ENCODE data around the gene MTAP. TPM values are rescaled to one million over a fixed set of nuclear protein-coding genes. Genes with fewer than 3 reads are reported as not detected.

MTAP gene
- polyA plus RNA-seq (2011; rRNA removed): 14.2 and 18.2 TPM in 2 replicates
- polyA minus RNA-seq (2011; rRNA and poly(A)+ RNA removed): 12.0 and 16.2 TPM in 2 replicates

DNA sequence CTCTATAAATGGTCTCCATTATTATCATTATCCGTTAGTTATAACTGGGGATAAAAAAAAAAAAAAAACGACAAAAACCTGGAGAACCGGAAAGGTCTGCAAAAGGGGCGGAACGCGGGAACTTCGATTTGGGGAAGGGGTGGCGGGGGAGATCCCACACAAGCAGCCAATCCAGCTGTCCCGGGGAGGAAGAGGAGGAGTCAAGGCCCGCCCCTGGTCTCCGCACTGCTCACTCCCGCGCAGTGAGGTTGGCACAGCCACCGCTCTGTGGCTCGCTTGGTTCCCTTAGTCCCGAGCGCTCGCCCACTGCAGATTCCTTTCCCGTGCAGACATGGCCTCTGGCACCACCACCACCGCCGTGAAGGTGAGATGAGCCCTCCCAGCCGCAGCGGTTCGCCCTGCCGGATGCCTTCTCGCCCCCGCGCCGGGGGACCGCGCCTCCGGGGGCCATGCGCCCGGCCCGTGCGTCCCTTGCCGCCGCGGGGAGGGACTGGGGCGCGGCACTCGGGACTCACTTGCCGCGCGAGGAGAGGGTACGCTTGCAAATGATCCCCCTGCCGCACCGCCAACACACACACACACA, at the start of gene MTAP:
TSS of gene MTAP (plus strand) at position 219 of the 583 bp plus-strand sequence. CDS start at position 332, 113 bp downstream.
- ChIA-PET POLR2A (interaction anchor here (0.6 to 0.9 kb wide), 4 partner anchors 266 to 425 kb away, joined by 4 to 12 read pairs (median 6); no protein-coding TSS in a partner anchor), CTCF (interaction anchor here (0.6 to 4.3 kb wide), 7 partner anchors 10 to 567 kb away, joined by 3 to 31 read pairs (median 5); partner anchors contain the start of gene CDKN2B)
- Histone ChIP-seq H3K4me3 (ENCODE audit: low read depth, low read length) (peak within 1 kb of the TSS; percentile 77), H3K36me3 (ENCODE audit: control insufficient read depth, insufficient read depth, low read length) (no peaks in the 10 kb centered on the region; the same call in 1 of the 2 replicates), H3K27me3 (ENCODE audit: control insufficient read depth, insufficient read depth, low read length) (no peaks in the 10 kb centered on the region)
- TF ChIP-seq, protein P1, sequence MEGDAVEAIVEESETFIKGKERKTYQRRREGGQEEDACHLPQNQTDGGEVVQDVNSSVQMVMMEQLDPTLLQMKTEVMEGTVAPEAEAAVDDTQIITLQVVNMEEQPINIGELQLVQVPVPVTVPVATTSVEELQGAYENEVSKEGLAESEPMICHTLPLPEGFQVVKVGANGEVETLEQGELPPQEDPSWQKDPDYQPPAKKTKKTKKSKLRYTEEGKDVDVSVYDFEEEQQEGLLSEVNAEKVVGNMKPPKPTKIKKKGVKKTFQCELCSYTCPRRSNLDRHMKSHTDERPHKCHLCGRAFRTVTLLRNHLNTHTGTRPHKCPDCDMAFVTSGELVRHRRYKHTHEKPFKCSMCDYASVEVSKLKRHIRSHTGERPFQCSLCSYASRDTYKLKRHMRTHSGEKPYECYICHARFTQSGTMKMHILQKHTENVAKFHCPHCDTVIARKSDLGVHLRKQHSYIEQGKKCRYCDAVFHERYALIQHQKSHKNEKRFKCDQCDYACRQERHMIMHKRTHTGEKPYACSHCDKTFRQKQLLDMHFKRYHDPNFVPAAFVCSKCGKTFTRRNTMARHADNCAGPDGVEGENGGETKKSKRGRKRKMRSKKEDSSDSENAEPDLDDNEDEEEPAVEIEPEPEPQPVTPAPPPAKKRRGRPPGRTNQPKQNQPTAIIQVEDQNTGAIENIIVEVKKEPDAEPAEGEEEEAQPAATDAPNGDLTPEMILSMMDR (IDR thresholded peaks at IDR 0.05; ENCODE audit: insufficient read depth, low read depth, low read length): no peak
- DNase-seq (ENCODE audit: low read depth): peak; percentile 70

DNA sequence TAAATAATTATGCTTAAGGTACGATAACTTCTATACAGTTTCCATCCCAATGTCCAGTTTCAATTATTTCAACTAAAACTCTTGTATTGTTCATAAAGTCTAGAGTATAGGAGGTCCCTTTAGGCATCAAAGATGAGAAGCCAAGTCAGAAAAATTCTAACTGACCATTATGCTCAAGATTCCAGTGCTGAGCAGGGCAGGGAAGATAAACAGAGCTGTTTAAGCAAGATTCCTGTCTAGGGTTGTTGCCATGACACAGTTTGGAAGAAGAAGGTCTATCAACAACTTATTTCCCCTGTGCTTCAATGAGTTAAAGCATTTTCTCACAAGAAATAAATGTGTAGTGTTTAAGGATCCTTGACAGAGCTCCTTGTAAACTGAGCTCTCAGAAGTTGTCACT, 48.9 kb upstream of the MTAP start:
- TF ChIP-seq, protein P1 (IDR thresholded peaks at IDR 0.05; ENCODE audit: insufficient read depth, low read depth, low read length): no peak
- no peak for DNase-seq (ENCODE audit: low read depth)
- POLR2A ChIA-PET: no interaction called here
- H3K27me3 ChIP-seq (ENCODE audit: control insufficient read depth, insufficient read depth, low read length): no peaks in the 10 kb centered on the region
- CTCF ChIA-PET: no interaction called here
- no peaks in the 10 kb centered on the region for H3K36me3 ChIP-seq (ENCODE audit: control insufficient read depth, insufficient read depth, low read length)
- no peak overlapping the region for H3K4me3 ChIP-seq (ENCODE audit: low read depth, low read length)

DNA sequence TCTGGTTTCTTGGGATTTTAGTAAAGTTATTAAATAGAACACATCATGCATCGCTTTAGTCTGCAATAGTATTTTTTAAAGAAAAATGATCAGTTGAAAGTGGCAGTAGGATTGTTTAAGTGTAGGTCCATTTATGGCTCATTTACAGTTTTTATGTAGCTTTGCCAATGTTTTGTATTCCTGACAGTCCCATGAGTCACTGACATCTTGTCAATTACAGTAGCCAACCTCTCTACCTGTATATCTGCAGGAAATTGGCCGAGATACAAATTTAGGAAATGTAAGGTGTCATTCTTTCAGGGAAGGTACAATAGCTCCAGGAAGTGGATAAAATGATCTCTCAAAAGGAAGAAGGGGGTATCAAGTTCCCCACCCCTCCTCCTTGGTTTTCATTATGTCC, 47.7 kb upstream of the MTAP start:
- CTCF ChIA-PET: no interaction called here
- POLR2A ChIA-PET: no interaction called here
- DNase-seq (ENCODE audit: low read depth): no peak
- H3K36me3 ChIP-seq (ENCODE audit: control insufficient read depth, insufficient read depth, low read length): no peaks in the 10 kb centered on the region
- no peak overlapping the region for H3K4me3 ChIP-seq (ENCODE audit: low read depth, low read length)
- TF ChIP-seq, protein P1 (IDR thresholded peaks at IDR 0.05; ENCODE audit: insufficient read depth, low read depth, low read length): no peak
- no peaks in the 10 kb centered on the region for H3K27me3 ChIP-seq (ENCODE audit: control insufficient read depth, insufficient read depth, low read length)

DNA sequence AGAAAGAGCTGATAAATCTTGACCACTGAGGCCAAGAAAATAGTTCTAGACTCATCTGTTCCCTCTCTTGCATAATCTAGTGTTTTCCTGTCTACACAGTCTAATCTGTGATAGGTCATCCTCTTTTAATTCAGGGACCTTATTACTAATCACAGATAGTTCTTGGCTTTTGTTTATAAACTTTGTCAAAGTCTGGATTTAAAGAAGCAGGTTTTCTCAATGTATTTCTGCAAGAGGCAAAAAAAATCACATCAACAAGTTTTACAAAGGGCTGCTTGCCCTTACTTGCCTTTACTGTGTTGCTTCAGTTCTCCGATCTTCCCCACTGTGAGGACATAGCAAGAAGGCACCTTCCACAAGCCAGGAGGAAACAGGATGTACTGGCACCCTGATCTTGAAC, 43.9 kb upstream of the MTAP start:
- TF ChIP-seq, protein P1 (IDR thresholded peaks at IDR 0.05; ENCODE audit: insufficient read depth, low read depth, low read length): no peak
- ChIA-PET CTCF (interaction anchor here (0.5 to 1.9 kb wide), 3 partner anchors 8 to 44 kb away, joined by 3 to 6 read pairs (median 4); partner anchors contain the start of gene MTAP), POLR2A (no interaction called here)
- no peak overlapping the region for H3K4me3 ChIP-seq (ENCODE audit: low read depth, low read length)
- no peak for DNase-seq (ENCODE audit: low read depth)
- no peaks in the 10 kb centered on the region for H3K36me3 ChIP-seq (ENCODE audit: control insufficient read depth, insufficient read depth, low read length)
- H3K27me3 ChIP-seq (ENCODE audit: control insufficient read depth, insufficient read depth, low read length): no peaks in the 10 kb centered on the region

DNA sequence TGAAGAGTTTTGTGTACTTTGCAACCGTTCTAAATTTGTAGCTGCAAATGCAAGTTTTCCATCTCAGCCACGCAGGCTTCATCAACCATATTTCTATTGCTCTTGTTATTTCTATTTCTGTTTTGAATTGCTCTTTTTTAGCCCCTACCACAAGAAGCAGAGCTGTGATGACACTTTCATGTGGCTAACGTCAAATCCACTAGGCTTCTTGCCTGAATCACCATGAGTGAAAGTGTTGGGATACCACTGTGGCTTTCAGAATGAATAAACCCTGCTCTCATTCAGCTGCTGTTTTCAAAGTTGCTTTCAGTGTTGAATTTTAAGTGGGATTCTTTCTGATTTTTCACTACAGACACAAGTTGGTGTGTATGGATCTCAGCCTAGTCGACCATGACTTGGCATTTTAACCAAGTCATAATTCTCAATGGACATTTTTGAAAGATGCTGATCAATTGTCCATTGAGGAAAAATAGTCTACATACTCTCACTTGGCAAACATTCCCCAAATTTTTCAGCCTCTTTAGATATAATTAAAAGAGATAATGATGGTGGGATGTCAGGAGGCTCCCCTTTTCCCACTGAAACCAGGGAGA, 41.0 kb upstream of the MTAP start:
- TF ChIP-seq, protein P1 (IDR thresholded peaks at IDR 0.05; ENCODE audit: insufficient read depth, low read depth, low read length): no peak
- ChIA-PET POLR2A (no interaction called here), CTCF (no interaction called here)
- H3K36me3 ChIP-seq (ENCODE audit: control insufficient read depth, insufficient read depth, low read length): no peaks in the 10 kb centered on the region
- no peaks in the 10 kb centered on the region for H3K27me3 ChIP-seq (ENCODE audit: control insufficient read depth, insufficient read depth, low read length)
- DNase-seq (ENCODE audit: low read depth): no peak
- H3K4me3 ChIP-seq (ENCODE audit: low read depth, low read length): no peak overlapping the region
